K562 (cell line): ENCODE data around the gene HAUS3.

Experiments
- CREB1 ChIP-seq, 2 experiments: sonication (generic) in 1 of 2; formaldehyde crosslinking in 1 of 2; IDR thresholded peaks; 2 replicates each; pipeline versions ENCODE4 v1.6.1 to v1.8.0; 2012 to 2022; ENCODE audit warnings: inconsistent platforms in 1 of 2, mild to moderate bottlenecking in 1 of 2, missing genetic modification reagents in 1 of 2, moderate library complexity in 1 of 2
- CTCF ChIP-seq, 3 experiments: IDR thresholded peaks in 2 of 3; conservative IDR thresholded peaks in 1 of 3; 2 replicates each; pipeline ENCODE4 v1.5.1; 2011 to 2012; ENCODE audit warnings: low read length in 3 of 3, mild to moderate bottlenecking in 3 of 3, control low read depth in 2 of 3, improper control_type of control experiment in 1 of 3, inconsistent platforms in 1 of 3, low read depth in 1 of 3, mixed read lengths in 1 of 3, moderate library complexity in 1 of 3; ENCODE audit not compliant: insufficient read depth in 2 of 3
- EZH2 ChIP-seq: IDR thresholded peaks from 2 replicates; pipeline ENCODE4 v1.6.1; 2012; ENCODE audit warnings: low read depth, mild to moderate bottlenecking, inconsistent platforms, low read length, borderline replicate concordance
- FUS ChIP-seq: fragments of 200-400 bp; formaldehyde crosslinking; optimal IDR thresholded peaks from 2 replicates; pipeline ENCODE3; 2017; ENCODE audit warnings: low read depth, low read length
- GABPA ChIP-seq: fragments of 200-800 bp; sonication (Bioruptor generic); conservative IDR thresholded peaks from 2 replicates; pipeline ENCODE4 v1.6.1; 2016; ENCODE audit warnings: low read depth, missing genetic modification characterization, missing compliant biosample characterization
- MAFK ChIP-seq: IDR thresholded peaks from 2 replicates; pipeline ENCODE4 v1.6.1; 2011; ENCODE audit warnings: low read length, improper control_type of control experiment
- MAX ChIP-seq: sonication (generic); formaldehyde crosslinking; IDR thresholded peaks from 2 replicates; pipeline ENCODE4 v1.9.0; 2022; ENCODE audit warnings: mild to moderate bottlenecking, missing genetic modification reagents
- MNT ChIP-seq, 2 experiments: fragments of 450-650 bp; conservative IDR thresholded peaks; 2 replicates each; pipeline ENCODE4 v1.6.1; 2017; ENCODE audit warnings: mild to moderate bottlenecking in 2 of 2, moderate library complexity in 2 of 2
- MYC ChIP-seq, 2 experiments: fragments of 250-450 bp in 1 of 2; sonication (Bioruptor Pico) in 1 of 2; IDR thresholded peaks; 2 replicates each; pipeline versions ENCODE4 v1.5.1 to v1.6.1; 2012 to 2021; ENCODE audit warnings: low read depth in 2 of 2, borderline replicate concordance in 1 of 2, improper control_type of control experiment in 1 of 2, low read length in 1 of 2, mild to moderate bottlenecking in 1 of 2, moderate library complexity in 1 of 2
- NFIC ChIP-seq: fragments of 450-650 bp; IDR thresholded peaks from 2 replicates; pipeline ENCODE4 v1.6.1; 2017; ENCODE audit warnings: mild to moderate bottlenecking, inconsistent platforms
- PTBP1 ChIP-seq: fragments of 200-400 bp; formaldehyde crosslinking; IDR thresholded peaks from 2 replicates; pipeline ENCODE4 v1.6.1; 2017; ENCODE audit warnings: low read depth, low read length

- TF ChIP-seq GABPA = no peak
- TF ChIP-seq NFIC = no peak
- no peak for TF ChIP-seq CTCF (IDR thresholded peaks at IDR 0.05 in 2 of 3, conservative IDR thresholded peaks at IDR 0.05 in 1 of 3; ENCODE audit: insufficient read depth in 2 of 3, low read depth in 1 of 3, low read length in 3 of 3)
- no peak for TF ChIP-seq EZH2
- TF ChIP-seq MNT (conservative IDR thresholded peaks at IDR 0.05) = no peak
- TF ChIP-seq CREB1 (IDR thresholded peaks at IDR 0.05) = no peak
- no peak for TF ChIP-seq CREB1 (CRISPR knock-in tag; IDR thresholded peaks at IDR 0.05)
- TF ChIP-seq FUS = no peak
- no peak for TF ChIP-seq MAX (CRISPR knock-in tag)
- TF ChIP-seq MYC (IDR thresholded peaks at IDR 0.05; ENCODE audit: low read depth, low read length) = no peak
- no peak for TF ChIP-seq MYC (CRISPR knock-in tag; IDR thresholded peaks at IDR 0.05; ENCODE audit: borderline replicate concordance, low read depth)
- no peak for TF ChIP-seq MAFK
- no peak for TF ChIP-seq PTBP1
Measured at GRCh38 chr4:2269206-2269531, 27.2 kb upstream of the HAUS3 start.
